Renal pelvis (tissue), 4 donors: ENCODE measurements around the gene ZHX3. TPM values are rescaled to one million over a fixed set of nuclear protein-coding genes. Genes with fewer than 3 reads are reported as not detected.
"Not testable (repeated sequence)": the region's sequence is repeated elsewhere in the genome, so short reads cannot be mapped to it uniquely, and the experiment has no call there.

Experiments used
- DNase-seq: peaks from one replicate; pipeline ENCODE4 v3.0.0-alpha.2; 2013
- polyA plus RNA-seq, 3 donors: library from polyadenylated mRNA; unstranded; fragments of 120-200 nt; gene quantifications; one replicate each; pipeline ENCODE4 v1.2.1, GENCODE V29; 2013; ENCODE audit not compliant: insufficient read length in 3 of 3

Gene ZHX3
- polyA plus RNA-seq, 3 donors = 21.3 to 26.9 (median 25.5) TPM

DNA sequence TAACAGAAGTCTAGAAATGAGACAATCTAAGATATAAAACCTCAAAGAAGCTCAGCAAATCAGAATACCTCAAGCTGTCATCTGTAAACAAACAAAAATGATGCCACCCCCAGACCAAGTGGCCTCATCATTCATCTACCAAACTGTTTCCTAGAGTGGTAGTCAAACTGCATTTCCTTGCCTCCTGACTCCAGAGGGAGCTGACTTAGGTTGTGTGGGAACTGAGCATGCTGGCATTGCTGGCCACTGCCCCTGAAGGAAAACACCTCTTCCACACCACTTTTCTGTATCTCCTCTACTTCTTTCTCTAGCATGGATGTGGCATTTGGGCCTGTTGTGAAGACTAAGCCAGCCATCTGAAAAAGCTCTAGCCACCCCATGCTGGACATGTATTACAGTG, 56.3 kb downstream of the ZHX3 start:
- DNase-seq = no peak

DNA sequence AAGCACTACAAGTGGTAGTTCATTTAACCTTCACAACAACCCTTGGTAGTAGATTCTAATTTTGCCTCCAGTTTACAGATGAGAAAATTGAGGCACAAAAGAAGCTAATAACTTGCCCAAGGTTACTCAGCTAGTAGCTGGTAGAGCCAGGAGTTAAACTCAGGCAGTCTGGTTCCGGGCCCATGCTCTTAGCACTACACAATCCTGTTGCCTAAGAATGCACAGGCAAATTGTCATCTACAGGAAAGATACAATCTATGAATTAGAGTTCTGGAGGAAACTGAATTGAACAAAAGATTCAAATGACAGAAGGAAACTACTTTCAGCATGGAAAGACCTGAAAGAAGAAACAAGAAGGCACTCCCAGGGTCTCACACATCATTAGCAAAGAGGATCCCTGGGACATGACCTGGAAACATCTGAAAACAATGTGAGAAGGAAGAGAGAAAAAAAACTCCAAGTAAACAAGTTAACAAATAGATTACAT, 56.8 kb downstream of the ZHX3 start:
- no peak for DNase-seq

DNA sequence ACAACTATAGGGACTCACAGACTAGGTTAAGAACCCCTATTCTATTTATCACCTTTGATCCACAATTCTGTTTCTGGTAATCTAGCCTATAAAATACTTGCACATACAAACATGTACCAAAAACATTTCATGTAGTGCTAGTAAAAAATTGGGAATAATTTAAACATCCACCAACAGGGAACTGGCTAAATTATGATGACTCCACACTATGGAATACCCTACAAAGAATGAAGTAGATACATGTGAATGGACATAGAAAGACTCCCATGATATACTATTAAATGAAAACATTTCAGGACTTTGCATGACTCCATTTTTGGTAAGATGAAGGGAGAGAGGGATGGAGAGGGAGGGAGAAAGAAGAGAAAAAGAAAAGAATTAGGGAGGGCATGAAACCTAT, 58.2 kb downstream of the ZHX3 start:
- DNase-seq = no peak

DNA sequence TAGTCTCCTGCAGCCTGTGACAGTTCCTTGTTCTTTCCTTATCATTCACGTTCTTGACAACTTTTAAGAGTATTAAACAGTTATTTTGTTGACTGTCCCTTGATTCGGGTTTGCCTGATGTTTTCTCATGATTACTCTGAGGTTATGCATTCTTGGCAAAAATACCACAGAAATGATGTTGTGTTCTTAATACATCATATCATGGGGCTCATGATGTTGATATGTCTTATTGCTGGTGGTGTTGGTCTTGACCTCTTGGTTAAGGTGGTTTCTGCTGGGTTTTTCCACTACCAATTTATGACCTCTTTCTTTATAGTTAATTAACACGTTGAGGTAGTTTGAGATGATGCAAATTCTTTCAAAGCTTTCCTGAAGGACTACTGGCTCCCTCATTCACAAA, 59.1 kb downstream of the ZHX3 start:
- DNase-seq = no peak

DNA sequence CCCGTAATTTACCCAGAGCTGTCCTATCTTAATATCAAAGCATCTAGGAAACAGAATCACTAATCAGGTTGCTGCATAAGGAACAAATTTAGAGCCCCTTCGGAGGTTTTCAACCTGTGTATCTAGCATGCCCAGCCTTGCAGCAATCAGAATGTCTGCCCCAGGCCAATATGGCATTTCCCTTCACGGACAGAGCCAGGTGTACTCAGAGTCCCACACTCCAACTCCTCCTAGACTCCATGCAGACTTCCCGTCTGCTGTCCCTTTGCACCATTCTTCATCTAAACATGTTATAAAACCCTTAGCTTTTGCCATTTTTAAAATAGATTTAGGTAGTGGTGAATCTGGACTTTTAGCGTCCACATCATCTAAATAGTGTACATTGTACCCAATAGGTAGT, 61.0 kb downstream of the ZHX3 start:
- no peak for DNase-seq

DNA sequence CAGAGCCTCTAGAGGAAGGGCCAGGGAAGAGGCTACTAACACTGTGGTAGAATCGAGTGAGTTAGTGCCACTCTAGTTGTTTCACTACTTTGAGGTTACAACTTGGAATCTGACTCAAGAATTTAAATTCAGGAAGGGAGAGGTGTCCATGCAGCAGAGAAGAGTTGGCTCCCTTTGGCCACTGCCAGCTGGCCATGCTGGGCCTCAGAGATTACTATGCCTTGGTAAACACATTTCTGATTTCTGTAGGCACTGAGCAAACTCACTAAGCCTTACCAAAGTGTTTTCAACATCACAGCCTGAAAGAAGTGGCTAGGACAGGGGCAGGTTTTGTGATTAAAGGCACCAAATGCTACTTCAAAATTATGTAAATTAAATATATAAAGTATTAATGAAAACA, 61.9 kb downstream of the ZHX3 start:
- no peak for DNase-seq

DNA sequence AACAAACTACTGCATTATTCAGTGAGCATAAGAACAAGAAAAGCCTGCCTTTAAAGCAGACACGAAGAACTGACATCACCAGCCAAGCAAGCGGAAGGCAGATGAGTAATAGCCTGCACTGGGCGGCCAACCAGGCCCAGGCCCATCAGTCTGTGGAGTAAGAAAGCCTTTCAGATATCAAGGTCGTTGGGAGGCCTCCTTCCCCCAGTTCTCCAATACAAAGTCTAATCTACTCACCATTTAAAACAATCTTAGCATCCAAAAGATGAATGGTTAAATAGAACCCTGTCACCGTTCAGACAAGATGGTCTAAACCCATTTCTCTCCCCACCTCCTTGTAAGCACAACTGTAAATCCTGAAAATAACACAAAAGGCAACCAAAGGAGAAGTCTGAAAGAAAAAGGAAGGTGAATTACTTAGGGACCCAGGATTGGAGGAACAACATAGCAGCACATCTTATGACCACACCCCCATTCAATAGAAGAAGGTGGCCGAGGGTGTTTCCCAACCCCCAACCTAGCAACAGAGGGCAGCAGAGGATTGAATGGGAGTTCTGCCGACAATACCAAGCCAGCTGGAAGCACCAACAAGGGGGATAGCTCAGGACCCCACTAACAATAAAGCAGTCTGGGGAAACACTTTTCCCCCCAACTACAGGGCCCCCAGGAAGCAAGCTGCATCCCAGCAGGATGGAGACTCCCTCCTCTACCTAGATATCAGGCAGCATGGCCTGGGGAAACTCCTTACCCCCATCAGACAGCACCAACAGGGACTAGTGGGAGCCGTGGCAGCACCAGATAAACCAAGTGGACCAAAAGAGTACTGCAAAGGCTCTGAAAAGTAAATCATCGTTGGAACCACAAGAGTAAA, 67.9 kb downstream of the ZHX3 start:
- DNase-seq = no peak

DNA sequence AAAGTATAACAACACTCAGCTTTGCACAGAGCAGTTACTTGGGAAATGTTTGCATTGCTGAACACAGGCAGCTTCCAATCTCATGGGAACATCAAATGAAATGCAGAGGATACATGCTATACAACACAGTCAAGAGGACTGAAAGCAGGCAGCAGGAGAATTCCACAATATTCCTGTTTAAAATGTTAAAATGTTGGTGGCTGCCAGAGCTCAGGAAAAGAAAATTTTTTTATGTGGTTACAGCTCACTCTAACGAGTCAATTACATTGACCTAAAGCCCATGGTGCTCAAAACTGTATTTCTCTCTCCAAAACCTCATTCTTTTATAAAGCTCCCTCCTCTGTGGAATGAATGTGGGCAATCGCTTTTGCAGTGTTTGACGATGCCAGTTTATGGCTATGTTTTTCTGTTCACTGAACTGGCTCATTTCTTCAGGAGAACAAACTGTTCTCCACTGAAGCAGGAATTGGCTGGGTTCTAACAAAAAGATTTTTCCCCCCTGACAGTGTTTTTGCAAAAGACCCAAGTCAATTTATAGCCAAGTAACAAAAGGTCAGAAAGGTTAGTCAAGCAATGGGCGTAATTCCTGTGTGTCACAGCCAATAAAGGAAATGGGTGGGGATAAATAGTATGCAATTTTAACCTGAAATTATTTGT, 69.0 kb downstream of the ZHX3 start:
- DNase-seq = no peak

DNA sequence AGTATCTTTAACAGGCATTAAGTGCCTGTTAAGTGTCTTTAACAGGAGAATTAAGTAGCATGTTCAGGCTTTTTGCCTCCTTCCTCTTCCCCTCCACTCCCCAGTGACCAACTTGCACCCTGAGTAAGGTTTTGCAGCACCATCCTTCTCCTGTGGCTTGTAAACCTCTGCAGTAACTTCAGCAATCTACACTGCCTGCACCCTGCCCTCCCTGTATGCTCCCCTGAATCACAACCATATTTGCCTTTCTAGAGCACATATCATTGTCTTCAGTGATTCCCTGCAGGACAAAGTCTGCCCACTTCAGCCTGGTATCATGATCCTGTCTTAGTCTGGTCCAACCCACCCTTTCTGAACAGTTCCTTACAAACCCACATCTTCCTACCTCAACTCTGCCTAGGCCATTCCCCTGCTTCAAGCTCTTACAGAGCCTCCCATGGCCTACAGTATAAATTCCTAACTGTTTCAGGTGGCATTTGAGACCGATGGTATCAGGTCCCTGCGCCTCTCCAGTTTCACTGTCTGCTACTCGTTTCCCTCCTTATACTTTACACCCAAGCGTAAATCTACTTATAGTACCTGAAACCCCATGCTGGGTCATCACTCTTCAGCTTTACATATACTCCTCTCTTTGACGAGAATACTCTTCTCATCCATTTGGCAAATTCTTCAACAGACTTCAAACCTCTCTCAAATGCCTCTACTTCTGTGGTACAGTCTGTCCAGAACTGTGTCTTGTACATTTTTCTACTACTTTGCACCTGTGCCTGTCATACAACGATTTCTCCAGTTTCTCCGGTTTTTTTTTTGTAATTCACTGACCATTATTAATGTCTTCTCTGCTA, 69.8 kb downstream of the ZHX3 start:
- DNase-seq = no peak

DNA sequence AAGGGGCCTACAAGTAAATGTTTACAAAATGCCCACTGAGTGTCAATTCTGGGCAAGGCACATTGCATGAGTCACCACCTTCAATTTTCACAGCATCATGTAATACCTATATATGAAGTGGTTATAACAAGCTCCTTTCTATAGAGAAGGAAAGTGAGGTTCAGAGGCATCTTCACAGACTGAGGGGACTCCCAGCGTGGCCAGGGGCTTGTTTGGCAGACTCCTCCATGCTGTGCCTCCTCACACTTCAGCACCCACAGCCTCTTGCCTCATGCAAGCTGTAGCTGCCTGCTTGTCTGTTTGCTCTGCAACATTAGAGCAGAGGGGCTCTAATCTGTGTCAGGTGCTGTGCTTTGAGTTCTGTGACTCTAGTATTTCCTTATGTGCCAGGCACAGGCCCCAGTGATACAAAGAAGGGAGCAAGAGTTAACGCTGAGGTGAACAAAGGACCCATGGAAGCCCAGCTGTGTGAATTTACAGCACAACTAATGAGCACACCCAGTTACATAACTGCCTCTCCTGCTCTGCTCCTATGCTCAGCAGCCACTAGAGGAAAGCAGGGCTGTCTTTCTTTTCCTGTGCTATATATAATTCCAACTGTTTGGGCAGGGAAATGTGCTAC, 72.3 kb downstream of the ZHX3 start:
- DNase-seq = no peak

DNA sequence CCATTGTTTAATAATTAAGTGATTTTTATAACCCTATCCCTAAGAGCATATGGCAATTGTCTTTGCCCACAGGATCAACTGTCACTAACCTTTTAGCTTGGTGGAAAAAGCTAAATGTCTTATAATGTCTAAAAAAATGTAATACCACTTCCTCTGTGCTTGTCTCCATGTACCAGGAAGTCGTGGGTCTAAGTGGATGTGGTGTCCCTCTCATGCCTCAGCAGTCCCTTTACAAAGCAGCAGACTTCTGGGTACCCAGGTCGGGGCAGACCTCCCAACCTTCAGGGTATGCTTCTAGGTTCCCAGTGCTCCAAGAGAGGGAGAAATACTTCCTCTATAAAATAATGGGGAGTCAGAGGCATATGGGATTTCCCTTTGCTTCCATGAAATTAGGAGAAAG, 74.7 kb downstream of the ZHX3 start:
- no peak for DNase-seq

DNA sequence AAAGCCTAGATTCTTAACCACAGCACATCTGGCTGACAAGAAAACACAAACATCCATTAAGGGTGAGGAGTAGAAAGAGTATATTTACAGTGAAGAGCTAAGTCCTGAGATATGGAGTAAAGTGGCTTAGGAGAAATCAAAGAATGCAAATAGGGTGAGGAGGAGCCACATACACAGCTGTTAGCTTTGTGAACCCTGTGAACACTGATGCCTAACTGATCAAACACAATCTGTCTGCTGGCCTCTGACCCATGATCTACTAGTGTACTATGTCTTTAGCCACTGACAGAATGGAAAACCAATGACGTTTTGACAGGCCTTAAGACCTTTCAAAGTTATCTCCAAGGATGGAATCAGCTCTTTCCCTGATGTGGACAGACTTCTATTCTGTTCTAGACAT, 75.2 kb downstream of the ZHX3 start:
- no peak for DNase-seq

DNA sequence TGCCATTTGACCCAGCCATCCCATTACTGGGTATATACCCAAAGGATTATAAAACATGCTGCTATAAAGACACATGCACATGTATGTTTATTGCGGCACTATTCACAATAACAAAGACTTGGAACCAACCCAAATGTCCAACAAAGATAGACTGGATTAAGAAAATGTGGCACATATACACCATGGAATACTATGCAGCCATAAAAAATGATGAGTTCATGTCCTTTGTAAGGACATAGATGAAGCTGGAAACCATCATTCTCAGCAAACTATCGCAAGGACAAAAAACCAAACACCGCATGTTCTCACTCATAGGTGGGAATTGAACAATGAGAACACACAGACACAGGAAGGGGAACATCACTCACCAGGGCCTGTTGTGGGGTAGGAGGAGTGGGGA, 80.3 kb downstream of the ZHX3 start:
- DNase-seq = not testable (repeated sequence)

DNA sequence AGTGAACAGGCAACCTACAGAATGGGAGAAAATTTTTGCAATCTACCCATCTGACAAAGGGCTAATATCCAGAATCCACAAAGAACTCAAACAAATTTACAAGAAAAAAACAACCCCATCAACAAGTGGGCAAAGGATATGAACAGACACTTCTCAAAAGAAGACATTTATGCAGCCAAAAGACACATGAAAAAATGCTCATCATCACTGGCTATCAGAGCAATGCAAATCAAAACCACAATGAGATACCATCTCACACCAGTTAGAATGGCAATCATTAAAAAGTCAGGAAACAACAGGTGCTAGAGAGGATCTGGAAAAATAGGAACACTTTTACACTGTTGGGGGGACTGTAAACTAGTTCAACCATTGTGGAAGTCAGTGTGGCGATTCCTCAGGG, 80.7 kb downstream of the ZHX3 start:
- DNase-seq = not testable (repeated sequence)

DNA sequence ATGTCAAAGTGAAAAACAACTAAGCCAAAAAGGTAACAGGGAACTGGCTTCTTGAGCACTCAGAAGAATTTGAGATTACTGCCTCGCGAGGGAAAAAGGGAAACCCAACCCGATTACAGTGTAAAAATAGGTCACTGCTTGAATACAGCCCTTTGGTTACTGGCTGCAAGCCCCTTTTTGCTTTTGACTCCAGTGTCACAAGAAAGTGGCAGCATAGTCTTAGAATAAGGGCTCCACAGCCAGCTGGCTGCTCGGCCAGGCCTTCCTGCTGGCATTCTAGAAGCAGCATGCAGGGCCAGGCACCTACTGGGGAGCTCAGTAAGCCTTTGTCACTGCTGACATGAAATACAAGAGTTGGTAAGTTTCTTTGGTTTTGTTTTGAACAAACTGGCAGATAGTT, 83.0 kb downstream of the ZHX3 start:
- DNase-seq = no peak

DNA sequence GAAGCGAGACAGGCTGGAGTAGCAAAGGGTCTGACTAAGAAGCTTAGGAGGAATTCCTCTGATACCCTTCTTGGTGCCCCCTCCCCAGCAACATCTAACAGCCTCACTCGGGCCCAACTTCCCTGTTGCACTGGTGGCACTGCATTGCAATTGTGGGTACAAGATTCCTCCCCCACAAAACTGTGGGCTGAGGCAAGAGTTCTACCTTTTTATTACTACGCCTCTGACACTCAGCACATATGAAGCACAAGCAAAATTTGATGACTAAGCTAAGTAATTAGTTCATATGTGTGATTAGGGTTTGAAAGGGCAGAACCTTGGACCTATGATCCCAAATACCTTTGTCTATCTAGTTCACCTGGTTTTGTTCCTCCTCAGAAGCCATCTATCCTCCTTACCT, 83.5 kb downstream of the ZHX3 start:
- no peak for DNase-seq

DNA sequence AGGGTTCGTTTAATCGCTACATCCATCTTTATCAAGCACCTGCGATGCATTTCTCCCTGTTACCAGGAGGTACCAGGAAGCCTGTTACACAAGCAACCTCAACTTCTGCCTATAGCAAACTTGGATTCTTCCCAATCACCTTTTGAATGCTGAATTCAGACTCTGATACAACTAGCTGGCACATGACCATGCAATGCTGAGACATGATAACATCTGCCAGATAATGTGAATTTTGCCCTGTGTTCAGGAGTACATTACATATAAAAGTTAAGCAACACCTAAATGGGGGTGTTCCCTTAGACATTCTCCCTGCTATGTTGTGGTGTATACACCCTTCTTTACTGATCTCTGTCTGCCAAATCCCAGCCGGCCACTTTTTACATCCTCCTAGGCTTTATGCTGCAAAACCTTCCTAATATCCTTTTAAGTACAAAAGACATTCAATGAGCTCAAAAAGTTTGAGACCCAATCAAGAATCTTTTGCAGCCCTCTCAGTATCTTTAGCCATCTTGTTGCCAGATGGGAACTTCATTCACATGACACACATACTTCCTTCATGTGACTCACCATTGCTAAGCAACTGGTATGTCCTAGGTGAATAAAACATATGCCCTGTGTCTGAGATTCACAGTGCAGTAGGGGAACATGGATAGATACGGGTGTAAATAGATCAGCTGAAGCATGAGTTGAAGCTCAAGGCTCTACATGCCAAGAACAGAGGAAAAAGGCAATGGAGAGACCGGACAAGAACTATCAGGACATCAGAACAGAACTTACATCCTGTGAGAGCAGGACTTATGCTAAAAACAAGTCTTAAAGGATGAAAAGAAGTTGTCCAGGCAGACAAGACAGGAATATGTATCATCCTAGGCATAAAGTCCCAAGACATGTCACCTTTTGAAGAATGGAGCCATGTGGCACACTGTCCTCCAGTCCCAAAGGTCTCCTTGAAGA, 84.3 kb downstream of the ZHX3 start:
- DNase-seq = no peak

DNA sequence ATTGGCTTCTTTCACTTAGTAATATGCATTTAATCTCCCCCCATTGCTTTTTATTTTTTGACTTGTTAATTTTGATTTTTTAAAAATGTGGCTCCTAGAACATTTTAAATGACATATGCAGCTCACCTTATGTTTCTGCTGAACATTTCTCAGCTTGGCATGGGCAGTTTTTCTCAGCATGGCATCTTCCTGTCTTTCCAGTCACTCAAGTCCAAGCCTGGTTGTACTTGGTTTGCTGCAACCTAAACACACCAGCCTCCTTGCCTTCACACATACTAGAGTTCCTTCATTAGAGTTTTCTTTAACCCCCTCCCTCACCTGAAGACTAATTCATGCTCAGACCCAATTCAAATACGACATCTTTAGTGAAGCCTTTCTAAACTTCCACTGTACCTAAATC, 86.4 kb downstream of the ZHX3 start:
- DNase-seq = no peak

DNA sequence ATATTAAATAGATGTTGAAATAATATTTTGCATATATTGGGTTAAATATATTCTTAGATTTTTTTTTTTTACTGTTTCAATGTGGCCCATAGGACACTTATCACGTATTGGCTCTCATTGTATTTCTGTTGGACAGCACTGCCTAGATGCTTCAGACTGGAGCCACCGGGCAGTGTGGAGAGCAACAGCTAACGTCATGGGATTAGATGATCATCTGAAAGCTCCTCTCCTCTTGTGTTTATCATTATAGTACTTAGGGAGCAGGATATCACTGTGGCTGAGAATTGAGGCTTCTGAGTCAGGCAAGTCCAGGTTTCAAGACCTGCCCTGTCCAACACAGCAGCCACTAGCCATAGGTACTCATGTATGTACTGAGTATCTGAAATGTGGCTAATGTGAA, 87.4 kb downstream of the ZHX3 start:
- no peak for DNase-seq

DNA sequence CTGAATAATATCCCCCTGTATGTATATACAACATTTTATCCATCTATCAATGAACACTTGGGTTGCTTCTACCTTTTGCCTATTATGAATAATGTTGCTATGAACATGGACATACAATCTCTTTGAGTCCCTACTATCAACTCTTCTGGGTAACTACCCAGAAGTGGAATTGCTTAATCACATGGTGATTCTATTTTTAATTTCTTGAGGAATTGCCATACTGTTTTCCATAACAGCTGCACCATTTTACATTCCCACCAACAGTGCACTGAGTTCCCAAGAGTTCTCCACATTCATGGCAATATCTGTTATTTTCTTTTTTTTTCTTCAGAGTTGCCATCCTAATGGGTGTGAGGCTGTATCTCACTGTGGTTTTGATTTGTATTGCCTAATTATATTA, 88.3 kb downstream of the ZHX3 start:
- no peak for DNase-seq

DNA sequence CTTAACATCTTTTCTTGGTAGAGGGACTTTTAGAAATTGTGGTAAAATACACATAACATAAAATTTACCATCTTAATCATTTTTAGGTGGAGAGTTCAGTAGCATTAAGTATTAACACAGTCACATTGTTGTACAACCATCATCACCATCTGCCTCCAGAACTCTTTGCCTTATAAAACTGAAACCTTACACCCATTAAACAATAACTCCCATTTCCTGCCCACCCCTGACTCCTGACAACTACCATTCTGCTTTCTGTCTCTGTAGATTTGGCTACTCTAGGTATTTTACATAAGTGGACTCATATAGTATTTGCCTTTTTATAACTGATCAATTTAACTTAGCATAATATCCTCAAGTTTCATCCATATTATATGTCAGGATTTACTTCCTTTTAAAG, 88.7 kb downstream of the ZHX3 start:
- no peak for DNase-seq
